Measurements from ENCODE around the gene SETMAR.

SETMAR gene

GRCh38 chr3:4351164-4351855 is 48.1 kb downstream of the SETMAR start:
- peak; percentile 86 for DNase-seq (ENCODE audit: low read depth)

DNA sequence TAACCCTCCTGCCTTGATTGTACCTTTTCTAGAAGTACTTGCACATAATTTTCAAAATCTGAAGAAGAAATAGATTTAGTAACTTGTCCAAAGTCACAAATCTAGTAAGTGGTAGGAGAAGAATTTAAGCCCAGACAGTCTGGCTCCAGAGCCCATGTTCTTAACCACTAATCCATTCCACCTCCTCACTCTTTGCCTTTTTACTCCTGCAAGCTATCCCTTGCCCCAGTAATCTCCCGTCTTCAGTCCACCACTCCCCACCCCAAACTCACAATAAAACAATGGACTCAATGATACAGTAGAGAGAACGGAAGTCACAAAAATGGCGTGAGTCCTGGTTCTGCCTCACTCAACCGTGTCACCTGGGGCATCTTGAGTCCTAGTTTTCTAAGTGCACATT is 48.7 kb downstream of the SETMAR start:
- DNase-seq (ENCODE audit: low read depth): no peak

DNA sequence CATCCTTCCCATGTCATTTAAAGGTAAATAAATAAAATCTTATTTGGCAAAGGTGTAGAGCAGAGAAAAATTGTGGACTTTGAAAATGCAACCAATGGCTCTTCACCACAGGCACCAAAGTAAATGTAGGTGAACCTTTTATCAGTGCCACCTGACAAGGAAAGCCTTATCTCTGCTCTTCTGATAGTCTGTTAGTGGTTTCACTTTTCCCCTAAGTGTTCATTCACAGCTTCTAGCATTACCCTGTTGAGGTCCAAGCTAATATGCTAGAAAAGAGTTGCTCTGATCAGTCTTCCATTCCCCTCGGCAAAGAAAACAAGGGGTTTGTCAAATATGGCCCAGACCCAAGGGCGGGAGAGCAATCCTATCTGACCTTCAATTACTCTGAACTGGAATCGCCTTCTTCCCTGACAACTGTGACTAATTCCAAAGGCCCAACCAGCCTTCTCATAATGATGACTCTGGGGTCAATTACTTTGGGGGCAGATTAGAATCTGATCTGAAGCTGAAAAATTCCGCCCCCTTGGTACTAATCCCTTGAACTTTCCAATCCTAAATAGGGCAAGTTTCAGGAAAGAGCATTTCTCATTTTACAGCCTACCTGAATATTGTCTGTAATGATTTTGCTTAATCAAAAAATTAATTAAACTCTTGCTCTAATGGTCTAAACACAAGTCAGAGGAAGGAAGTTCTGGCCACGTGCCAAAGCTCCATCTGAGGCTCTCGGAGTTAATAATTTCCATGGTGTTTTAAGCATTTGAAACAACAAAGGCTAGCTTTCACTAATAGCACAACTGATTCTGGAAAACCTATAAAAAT is 52.4 kb downstream of the SETMAR start:
- DNase-seq (ENCODE audit: low read depth): no peak

GRCh38 chr3:4356220-4356540 is 53.0 kb downstream of the SETMAR start:
- no peak for DNase-seq (ENCODE audit: low read depth)

GRCh38 chr3:4356546-4357410 is 53.6 kb downstream of the SETMAR start:
- DNase-seq (ENCODE audit: low read depth): peak; percentile 61

- DNase-seq (ENCODE audit: low read depth): peak; percentile 59
These were observed 55.1 kb downstream of the SETMAR start for GRCh38 chr3:4358273-4358672.

GRCh38 chr3:4359805-4360502 is 56.8 kb downstream of the SETMAR start:
- peak; percentile 60 for DNase-seq (ENCODE audit: low read depth)

DNA sequence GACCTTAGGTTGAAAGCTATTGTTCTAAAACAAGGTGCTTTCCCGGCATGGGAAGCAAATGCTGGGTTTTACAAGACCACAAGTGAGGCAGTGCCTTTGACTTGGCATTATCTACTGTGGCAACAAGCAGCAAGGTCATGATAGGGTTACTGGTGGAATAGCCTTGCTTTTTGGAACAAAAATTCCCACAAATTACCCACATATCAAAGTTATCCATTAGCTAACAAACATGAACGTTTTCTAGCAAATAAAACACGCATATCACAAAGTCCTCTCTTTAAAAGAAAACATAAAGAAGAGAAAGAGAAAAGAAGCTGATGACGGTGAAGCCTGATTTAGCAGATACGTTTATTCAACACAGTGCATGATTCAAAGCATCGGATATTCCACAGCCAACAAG is 57.6 kb downstream of the SETMAR start:
- DNase-seq (ENCODE audit: low read depth): no peak

DNA sequence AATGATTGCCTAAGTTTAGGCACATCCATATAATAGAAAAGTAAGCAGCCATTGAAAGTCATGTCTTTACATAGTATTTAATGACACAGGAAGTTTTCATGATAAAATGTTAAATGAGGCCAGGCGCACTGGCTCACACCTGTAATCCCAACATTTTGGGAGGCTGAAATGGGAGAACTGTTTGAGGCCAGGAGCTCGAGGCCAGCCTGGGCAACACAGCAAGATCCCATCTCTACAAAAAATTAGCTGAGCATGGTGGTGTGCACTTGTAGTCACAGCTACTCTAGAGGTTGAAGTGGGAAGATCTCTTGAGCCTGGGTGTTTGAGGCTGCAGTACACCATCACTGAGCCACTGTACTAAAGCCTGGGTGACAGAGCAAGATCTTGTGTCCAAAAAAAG is 59.4 kb downstream of the SETMAR start:
- no peak for DNase-seq (ENCODE audit: low read depth)
